GM13976 (cell line): ENCODE results near the gene SH3BP4.

ENCODE experiments used
- DNase-seq: peaks from one replicate; pipeline ENCODE4 v3.0.0; 2012; ENCODE audit warnings: low spot score
- in situ Hi-C: fragments of 300-500 bp; cut with MboI; formaldehyde crosslinking; loops from one replicate; pipeline ENCODE4 v1.12.0; 2022; ENCODE audit warnings: low sequenced_read_pairs, mixed read lengths, inconsistent platforms; ENCODE audit not compliant: unreplicated experiment
- TF ChIP-seq, protein P1 (sequence below): IDR thresholded peaks from 2 replicates; pipeline ENCODE4 v1.5.1; 2012; ENCODE audit warnings: borderline replicate concordance, mild to moderate bottlenecking; ENCODE audit not compliant: insufficient read depth; ENCODE audit errors: extremely low read depth, missing control alignments, control extremely low read depth

Gene SH3BP4, protein sequence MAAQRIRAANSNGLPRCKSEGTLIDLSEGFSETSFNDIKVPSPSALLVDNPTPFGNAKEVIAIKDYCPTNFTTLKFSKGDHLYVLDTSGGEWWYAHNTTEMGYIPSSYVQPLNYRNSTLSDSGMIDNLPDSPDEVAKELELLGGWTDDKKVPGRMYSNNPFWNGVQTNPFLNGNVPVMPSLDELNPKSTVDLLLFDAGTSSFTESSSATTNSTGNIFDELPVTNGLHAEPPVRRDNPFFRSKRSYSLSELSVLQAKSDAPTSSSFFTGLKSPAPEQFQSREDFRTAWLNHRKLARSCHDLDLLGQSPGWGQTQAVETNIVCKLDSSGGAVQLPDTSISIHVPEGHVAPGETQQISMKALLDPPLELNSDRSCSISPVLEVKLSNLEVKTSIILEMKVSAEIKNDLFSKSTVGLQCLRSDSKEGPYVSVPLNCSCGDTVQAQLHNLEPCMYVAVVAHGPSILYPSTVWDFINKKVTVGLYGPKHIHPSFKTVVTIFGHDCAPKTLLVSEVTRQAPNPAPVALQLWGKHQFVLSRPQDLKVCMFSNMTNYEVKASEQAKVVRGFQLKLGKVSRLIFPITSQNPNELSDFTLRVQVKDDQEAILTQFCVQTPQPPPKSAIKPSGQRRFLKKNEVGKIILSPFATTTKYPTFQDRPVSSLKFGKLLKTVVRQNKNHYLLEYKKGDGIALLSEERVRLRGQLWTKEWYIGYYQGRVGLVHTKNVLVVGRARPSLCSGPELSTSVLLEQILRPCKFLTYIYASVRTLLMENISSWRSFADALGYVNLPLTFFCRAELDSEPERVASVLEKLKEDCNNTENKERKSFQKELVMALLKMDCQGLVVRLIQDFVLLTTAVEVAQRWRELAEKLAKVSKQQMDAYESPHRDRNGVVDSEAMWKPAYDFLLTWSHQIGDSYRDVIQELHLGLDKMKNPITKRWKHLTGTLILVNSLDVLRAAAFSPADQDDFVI

DNA sequence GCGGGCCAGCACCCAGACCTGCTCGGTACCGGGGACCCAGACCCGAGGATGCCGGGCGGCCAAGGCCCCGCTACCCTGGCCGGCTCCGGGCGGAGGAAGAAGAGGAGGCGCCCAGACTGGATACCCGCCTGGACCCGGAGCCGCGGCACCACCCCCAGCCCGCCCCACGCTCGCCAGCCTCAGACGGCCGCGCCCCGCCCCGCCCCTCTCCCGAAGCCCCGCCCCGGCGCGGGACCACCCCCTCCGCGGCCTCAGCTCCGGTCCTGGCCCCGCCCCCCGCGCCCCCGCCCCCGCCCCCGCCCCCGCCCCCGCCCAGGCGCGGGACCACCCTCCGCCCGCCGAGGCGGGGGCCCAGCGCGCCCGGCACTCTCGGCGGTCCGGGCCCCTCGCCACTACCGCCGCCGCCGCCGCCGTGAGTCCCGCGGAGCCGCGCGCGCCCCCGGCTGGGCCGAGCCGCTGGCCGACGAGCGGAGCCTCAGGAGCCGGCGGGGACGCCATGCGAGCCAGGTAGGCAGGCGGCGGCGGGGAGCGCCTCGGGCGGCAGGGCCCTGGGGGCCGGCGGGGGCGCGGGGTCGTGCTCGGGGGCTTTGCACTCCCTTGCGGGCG is at the start of gene SH3BP4:
Gene SH3BP4 (plus strand): TSS at position 354 of the 606 bp plus-strand sequence. CDS start 82,986 bp downstream, outside the sequence.
- in situ Hi-C loops = no loop called here
- peak; percentile 60 for DNase-seq
- TF ChIP-seq, protein P1, sequence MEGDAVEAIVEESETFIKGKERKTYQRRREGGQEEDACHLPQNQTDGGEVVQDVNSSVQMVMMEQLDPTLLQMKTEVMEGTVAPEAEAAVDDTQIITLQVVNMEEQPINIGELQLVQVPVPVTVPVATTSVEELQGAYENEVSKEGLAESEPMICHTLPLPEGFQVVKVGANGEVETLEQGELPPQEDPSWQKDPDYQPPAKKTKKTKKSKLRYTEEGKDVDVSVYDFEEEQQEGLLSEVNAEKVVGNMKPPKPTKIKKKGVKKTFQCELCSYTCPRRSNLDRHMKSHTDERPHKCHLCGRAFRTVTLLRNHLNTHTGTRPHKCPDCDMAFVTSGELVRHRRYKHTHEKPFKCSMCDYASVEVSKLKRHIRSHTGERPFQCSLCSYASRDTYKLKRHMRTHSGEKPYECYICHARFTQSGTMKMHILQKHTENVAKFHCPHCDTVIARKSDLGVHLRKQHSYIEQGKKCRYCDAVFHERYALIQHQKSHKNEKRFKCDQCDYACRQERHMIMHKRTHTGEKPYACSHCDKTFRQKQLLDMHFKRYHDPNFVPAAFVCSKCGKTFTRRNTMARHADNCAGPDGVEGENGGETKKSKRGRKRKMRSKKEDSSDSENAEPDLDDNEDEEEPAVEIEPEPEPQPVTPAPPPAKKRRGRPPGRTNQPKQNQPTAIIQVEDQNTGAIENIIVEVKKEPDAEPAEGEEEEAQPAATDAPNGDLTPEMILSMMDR = no peak

DNA sequence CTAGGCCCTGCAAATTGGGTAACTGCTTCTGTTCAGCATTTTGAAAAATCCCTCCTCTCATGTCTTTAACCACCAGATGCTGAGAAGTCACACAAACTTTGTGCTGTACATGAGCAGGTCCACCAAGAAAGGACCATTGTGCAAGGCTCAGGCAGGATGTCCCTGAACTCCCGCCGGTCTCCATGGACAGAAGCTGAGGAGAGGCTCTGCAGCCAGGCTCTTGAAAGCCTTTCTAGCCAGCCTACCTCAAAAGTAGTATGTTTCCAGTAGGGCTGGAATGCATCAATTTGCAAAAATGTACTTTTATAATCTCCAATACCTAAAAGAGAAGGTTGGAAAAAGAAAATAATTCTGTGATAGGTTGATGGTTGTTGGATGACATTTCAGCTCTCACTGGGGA is 47.0 kb upstream of the SH3BP4 start:
- TF ChIP-seq, protein P1 = no peak
- in situ Hi-C loops = no loop called here
- no peak for DNase-seq

DNA sequence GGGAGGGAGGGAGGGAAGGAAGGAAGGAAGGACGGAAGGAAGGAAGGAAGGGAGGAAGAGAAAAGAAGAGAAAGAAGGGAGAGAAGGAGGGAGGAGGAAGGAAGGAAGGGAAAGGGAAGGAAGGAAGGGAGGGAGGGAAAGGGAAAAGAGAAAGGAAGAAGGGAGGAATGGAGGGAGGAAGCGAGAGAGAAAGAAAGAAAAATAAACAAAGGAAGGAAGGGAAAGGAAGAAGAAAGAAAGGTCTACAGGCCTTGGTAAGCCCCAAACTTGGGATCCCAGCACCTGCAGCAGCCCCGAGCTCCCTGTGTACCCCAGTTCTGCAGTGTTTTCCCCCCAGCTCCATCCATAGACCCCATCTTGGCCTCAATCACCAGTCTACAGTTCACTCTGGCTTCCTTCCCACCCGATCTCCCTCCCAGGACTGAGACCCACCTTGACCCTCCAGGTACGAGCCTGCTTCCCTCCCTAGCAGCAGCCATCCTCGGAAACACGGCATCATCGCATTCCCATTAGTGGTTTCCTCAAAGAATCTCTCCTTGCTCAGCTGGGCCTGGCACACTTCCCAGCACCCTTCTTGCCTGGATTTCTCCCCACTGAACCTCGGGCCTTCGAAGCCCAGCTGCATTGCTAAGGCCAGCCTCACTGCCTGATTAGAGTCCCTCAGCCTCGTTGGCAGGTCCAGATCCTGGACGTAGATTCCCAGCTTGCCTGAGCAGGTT is 46.1 kb upstream of the SH3BP4 start:
- no peak for DNase-seq
- TF ChIP-seq, protein P1 = no peak
- in situ Hi-C loops = no loop called here

DNA sequence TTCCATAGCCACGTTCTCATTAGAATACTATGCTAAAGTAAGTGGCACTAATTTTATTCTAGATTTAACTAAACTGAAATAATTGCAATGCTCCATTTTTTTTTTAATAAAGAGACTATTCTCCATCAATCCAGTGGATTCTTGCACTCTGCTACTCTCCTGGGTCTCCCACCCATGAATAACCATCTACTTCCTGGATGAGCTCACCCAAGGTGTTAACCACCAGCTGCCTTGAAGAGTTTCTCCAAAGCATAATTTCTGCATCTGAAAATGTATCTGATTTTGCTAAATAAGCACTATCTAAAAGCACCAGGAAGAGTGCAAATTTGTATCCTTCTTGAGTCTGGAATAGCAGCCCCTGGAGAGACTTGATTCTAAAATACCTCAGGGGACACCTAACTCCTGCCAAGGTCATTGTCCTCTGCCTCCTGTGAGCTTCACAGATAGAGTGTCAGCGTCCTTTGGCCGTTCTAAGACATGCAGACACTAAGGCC is 41.6 kb upstream of the SH3BP4 start:
- no peak for DNase-seq
- TF ChIP-seq, protein P1 = no peak
- in situ Hi-C loops = no loop called here

DNA sequence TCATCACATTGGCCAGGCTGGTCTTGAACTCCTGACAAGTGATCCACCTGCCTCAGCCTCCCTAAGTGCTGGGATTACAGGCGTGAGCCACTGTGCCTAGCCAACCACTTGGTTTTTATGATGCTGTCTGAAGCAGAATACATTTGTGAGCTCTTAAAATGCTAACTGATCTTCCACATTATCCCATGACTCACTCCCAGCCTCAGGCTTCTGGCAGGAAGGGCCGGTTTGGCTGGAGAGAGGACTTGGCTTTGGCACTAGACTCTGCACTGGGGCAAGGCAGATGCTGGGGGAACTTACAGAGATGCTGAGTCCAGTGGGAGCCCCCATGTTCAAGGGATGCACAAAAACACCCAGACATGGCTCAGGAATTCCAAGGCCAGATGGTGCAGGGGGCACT is 40.5 kb upstream of the SH3BP4 start:
- no peak for DNase-seq
- in situ Hi-C loops = no loop called here
- TF ChIP-seq, protein P1 = no peak
